ENCODE data around the gene LTBR. TPM values are rescaled to one million over a fixed set of nuclear protein-coding genes. Genes with fewer than 3 reads are reported as not detected.
A peak's percentile ranks its signal among the peaks of the same experiment; 100 is the strongest.
"Not testable (repeated sequence)": the region's sequence is repeated elsewhere in the genome, so short reads cannot be mapped to it uniquely, and the experiment has no call there.

Gene LTBR
- total RNA-seq, 2 donors from 2014 or later = 63.6 to 72.1 TPM

DNA sequence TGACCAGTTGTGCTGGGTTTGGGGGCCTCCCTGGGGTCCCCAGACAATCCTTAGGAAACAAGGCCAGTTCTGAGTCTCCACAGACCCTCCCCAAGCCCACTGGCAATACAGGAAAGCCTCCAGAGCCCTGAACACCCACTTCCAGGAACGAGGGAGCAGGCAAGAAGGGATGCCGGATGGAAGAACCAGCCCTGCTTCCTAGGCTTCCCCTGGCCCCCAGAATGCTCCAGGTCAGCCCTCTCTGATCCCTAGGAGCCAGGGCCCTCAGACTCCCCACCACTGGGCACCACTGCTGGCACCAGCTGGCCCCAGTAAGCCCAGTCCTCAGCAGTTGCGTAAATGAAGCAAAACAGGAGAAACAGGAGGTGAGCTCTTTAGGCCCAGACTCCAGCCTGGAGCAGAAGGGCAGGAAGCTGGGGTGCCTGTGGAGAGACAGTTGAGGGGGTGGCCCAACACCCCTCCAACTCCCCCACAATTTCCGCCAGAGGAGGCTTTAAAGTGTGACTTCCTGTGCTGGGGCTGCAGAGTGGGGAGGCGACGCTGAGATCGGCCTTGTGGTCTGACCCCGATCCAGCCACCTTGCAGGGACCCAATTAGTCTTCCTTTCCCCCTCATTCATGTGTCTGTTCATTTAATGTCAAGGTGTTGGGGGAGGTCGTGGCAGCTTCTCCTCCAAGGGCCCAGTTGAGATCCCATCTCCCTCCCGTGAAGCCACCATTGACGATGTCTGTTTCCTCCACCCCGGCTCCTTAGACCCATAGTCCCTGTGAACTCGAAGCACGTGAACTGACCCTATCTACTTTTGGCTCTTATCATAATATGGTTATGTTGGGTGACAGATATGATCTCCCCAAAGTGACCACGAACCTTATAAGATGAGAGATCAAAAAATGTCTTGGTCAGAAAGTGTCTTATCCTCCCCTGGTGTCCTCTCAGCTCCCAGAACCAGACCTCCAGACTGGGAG lies 46.8 kb upstream of the LTBR start:
- Histone ChIP-seq H3K9me3 (no peaks in the 10 kb centered on the region), H3K4me3 (peak overlapping the region; percentile 76 to 95), H3K4me1 (peaks cover 0 to 76% of the 10 kb centered on the region in 2 donors), H3K27me3 (no peaks in the 10 kb centered on the region), H3K36me3 (peaks cover 30% of the 10 kb centered on the region), H3K27ac (peak overlapping the region; percentile 98)
- DNase-seq (ENCODE audit: low spot score) = no peak
- TF ChIP-seq CTCF (IDR thresholded peaks at IDR 0.05) = no peak

GRCh38 chr12:6337958-6338433 lies 46.0 kb upstream of the LTBR start:
- Histone ChIP-seq H3K36me3 (peaks cover 21% of the 10 kb centered on the region), H3K4me1 (peaks cover 0 to 80% of the 10 kb centered on the region in 2 donors), H3K27me3 (no peaks in the 10 kb centered on the region), H3K4me3 (peak overlapping the region; percentile 76 to 95), H3K27ac (peak overlapping the region; percentile 98), H3K9me3 (no peaks in the 10 kb centered on the region)
- TF ChIP-seq CTCF (IDR thresholded peaks at IDR 0.05) = no peak
- DNase-seq (ENCODE audit: low spot score) = no peak

GRCh38 chr12:6338536-6338935 lies 45.4 kb upstream of the LTBR start:
- H3K27ac ChIP-seq = peak overlapping the region; percentile 98
- peak overlapping the region; percentile 76 to 95 for H3K4me3 ChIP-seq
- not testable (repeated sequence) for H3K27me3 ChIP-seq; H3K9me3 ChIP-seq; DNase-seq (ENCODE audit: low spot score)
- peaks cover 16% of the 10 kb centered on the region for H3K36me3 ChIP-seq
- peaks cover 0 to 80% of the 10 kb centered on the region in 2 donors for H3K4me1 ChIP-seq

DNA sequence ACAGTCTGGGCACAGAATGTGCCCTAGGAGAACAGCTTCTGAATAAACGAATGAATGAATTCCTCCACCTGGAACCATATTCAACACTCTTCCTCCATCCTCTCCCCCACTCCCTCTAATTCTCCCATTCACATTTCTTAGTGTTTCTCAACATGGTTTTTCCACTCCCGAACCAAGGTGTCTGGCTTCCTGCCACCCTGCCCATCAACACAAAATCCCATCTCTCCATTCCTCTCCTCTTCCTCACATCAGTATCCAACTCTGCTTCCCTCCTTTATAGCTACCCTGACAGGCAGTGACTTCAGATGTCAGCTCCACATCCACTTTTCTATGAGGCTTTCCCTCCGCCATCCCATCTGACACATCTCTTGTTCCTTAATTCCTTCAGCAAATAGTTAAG lies 45.0 kb upstream of the LTBR start:
- Histone ChIP-seq H3K9me3 (no peaks in the 10 kb centered on the region), H3K27me3 (no peaks in the 10 kb centered on the region), H3K27ac (peak overlapping the region; percentile 98), H3K4me1 (peaks cover 0 to 80% of the 10 kb centered on the region in 2 donors), H3K4me3 (peak overlapping the region; percentile 76 to 95), H3K36me3 (peaks cover 12% of the 10 kb centered on the region)
- TF ChIP-seq CTCF (IDR thresholded peaks at IDR 0.05) = no peak
- DNase-seq (ENCODE audit: low spot score) = no peak

DNA sequence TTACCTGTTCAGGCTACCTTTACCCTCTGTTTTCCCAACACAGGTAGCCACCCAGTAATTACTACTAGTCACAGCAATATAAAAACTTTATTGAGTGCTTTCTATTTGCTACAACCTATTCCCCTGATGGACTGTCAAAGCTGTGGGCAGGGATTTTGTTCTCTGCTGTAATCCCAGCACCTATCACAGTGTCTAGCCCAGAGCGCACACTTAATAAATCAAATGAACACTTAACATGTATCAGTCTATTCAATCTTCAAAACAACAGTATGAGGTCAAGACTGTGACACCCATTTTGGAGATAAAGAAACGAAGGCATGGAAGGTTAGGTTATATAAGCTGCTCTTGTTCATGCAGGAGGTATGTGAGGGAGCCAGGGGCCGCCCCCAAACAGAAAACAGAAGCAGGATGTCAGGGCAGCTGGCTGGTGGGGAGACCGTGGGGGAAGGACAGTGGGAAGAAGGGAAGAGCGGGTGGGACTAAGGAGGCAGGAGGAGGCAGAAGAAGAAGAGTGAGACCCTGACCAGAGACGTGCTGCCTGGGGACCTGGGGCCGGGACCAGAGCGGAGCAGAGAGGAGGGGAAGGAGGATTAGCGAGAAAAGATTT lies 43.8 kb upstream of the LTBR start:
- no peak for TF ChIP-seq CTCF (IDR thresholded peaks at IDR 0.05)
- Histone ChIP-seq H3K27ac (peak overlapping the region; percentile 98), H3K4me3 (peak overlapping the region; percentile 76 to 95), H3K4me1 (peaks cover 0 to 70% of the 10 kb centered on the region in 2 donors), H3K9me3 (no peaks in the 10 kb centered on the region), H3K27me3 (no peaks in the 10 kb centered on the region), H3K36me3 (peaks cover 4% of the 10 kb centered on the region)
- no peak for DNase-seq (ENCODE audit: low spot score)

Data from right atrium auricular region (tissue), 2 donors.